Neural cell (in vitro differentiated cells): ENCODE data around the gene C18orf32.

Experiments
- CTCF ChIP-seq: fragments of 450-650 bp; IDR thresholded peaks from 2 replicates; pipeline ENCODE4 v1.5.1; 2014; ENCODE audit warnings: antibody characterized with exemption, mild to moderate bottlenecking, moderate library complexity; ENCODE audit not compliant: poor library complexity, severe bottlenecking
- MXI1 ChIP-seq: fragments of 450-650 bp; conservative IDR thresholded peaks from 2 replicates; pipeline ENCODE4 v1.6.1; 2014; ENCODE audit warnings: antibody characterized with exemption, mild to moderate bottlenecking; ENCODE audit not compliant: poor library complexity, severe bottlenecking

- TF ChIP-seq CTCF (no peak), MXI1 (no peak)
Measured at GRCh38 chr18:49491534-49491856, 4.5 kb upstream of the C18orf32 start.
